Kidney tubule cell (primary cell): ENCODE data around the gene CAPZA1.

Experiments used
- DNase-seq: peaks from one replicate; pipeline ENCODE4 v3.0.0-alpha.2; 2018; ENCODE audit warnings: low spot score

The CAPZA1 gene

DNA sequence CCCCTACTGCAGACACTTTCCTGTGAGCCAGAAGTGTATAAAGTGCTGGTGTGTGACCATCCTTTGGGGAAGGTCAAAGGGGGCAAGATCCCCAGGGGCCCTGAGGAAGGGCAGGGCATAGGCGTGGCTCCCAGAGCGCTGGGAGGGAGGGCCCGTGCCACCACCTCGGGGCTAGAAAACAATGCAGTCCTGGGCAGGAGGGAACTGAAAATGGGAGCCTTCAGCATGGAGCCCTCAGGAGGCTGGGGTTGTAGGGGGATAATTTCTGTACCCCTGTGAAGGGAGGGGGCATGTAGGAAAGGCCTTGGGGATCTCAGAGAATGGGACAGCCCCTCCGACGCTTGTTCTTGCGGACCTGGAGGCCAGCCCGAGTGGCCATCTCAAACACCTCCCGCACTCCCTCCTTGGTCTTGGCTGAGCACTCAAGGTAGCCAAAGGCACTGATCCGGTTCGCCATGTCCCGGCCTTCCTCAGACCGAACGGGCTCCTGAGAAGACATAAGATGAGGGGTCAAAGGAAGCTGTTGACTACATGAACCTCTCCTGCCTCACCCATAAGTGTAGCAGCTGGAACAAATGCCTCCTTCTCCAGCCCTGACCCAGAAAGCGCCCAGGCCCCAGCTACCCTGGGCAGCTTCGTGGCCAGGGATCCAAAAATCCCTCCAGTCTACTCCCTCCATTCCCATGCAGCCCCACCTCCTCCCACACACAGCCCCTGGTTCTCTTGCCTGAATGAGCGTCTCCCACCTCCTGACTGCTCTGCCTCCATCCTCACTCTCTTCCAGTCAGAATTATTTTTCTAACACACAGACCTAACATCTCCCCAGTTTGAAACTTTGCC is 81.8 kb downstream of the CAPZA1 start:
- no peak for DNase-seq

DNA sequence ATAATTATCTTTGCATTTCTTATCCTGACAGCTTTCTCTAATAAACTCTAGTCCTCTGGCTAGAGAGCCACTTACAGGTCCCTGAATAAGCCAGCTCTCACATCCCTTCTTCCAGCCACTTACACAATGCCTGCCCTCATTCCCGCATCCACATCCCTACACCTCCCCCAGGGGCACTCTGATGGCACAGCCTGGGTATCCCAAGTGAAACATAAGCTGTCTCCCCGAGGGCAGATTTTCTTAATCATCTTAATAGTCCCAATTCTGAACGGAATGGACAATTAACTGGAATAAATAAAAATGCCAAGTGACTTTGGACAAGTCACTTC is 82.4 kb downstream of the CAPZA1 start:
- DNase-seq = no peak

DNA sequence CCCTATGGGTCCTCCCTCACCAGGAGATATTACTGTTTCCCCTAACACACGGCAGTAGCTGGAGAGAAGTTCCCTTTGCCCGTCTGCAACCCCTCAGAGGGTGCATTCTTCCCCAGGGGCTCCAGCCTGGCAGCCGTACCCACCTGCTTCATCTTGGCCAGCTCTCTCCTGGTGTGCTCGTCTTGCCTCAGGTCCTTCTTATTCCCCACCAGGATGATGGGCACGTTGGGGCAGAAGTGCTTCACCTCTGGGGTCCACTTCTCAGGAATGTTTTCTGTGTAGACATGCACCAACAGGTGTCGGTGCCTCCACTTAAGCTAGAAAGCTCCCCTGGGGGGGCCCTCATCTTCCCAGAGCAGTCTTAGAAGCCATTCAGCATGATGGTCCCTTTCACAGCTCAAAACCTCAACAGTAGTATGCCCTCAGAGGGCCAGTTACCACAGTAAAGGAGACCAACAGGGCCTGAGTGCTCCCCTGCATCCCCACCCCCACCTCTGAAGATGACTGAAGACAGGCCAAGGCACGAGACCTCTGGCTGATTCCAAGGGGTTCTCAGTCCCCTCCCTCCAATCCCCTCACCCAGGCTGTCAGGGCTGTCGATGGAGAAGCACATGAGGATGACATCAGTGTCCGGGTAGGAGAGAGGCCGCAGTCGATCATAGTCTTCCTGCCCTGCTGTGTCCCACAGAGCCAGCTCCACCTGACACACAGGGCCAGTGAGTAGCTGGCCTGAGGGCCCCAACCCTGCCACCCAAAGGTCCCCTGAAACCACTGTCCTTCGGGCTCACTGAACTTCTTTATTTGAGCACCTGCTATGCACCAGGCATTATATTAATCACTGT is 83.0 kb downstream of the CAPZA1 start:
- DNase-seq = no peak

DNA sequence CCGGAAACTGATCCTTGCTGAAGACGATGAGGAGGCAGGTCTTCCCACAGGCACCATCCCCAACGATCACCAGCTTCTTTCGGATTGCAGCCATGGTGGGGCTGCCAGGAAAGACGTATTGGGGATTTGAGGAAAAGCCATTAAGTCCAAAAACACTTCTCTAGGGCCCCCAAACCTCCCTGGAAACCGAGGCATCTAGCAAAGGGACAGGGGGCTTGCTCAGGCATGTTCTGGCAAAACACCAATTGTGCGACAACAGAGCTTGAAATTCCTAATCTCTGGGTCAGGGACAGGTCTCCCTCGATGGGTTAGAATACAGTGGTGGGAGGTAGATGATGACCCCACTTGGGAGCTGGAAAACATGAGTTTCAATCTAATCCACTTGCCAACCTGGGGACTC is 84.1 kb downstream of the CAPZA1 start:
- DNase-seq = no peak

DNA sequence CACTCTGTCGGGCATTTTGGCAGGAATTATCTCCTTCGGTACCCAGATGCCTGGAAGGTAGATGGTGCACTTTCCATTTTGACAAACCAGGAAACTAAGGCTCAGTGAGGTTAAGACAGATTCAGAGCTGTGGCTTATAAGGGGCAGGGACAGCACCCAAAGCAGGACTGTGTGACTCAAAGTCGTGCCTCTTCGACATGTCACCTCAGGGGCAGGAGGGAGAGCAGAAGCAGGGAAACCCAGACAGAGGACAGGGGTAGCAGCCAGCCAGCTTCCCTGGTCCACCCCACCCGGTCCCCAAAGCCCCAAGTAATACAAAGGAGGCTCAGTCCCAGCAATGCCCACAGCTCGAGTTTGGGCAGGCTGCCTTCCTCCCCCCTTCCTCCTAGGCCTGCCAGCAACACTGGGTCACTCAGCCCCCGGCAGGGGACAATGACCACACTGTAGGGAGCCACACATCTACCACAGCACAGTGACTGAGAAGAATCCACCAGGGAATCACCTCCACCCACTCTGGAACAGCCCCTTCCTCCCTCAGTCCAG is 84.8 kb downstream of the CAPZA1 start:
- no peak for DNase-seq

GRCh38 chr1:112704934-112705627 is 85.4 kb downstream of the CAPZA1 start:
- DNase-seq = peak; percentile 100

DNA sequence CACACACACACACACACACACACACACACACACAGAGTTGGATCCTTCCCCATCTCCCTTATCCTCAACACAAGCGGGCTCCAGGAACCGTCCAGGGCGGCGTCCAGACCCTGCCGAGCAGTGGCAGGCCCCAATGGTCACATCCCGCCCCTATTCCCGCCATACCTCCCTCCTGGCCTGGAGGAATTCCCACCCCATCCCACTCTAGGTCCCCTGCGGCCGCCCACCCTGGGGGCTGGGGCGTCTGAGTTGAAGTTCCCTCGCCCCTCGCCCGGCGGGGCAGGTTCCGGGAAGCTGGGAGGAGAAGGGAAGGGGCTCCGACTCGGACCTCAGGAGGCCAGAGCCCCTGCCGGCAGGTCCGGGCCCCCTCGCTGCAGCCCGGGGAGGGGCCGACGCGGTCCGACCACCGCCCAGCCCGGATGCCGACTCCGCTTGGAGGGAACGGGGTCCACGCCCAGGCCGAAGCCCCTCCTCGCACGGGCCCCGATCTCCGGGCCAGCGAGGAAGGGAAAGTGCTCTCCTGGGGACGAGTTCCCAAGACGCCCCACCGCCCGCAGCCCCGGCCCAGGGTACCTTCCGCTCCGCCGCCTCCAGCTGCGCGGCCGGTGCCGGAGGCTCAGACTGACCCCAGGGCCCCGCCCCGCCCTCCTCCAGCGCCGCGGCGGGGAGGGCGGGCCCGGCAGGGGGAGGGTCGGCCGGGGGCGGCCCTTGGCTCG is 87.0 kb downstream of the CAPZA1 start, which contains the start of gene RHOC:
Gene RHOC (minus strand): TSS at position 623 of the 716 bp plus-strand sequence. CDS start 3,328 bp downstream, outside the sequence.
- peak; percentile 22 for DNase-seq

DNA sequence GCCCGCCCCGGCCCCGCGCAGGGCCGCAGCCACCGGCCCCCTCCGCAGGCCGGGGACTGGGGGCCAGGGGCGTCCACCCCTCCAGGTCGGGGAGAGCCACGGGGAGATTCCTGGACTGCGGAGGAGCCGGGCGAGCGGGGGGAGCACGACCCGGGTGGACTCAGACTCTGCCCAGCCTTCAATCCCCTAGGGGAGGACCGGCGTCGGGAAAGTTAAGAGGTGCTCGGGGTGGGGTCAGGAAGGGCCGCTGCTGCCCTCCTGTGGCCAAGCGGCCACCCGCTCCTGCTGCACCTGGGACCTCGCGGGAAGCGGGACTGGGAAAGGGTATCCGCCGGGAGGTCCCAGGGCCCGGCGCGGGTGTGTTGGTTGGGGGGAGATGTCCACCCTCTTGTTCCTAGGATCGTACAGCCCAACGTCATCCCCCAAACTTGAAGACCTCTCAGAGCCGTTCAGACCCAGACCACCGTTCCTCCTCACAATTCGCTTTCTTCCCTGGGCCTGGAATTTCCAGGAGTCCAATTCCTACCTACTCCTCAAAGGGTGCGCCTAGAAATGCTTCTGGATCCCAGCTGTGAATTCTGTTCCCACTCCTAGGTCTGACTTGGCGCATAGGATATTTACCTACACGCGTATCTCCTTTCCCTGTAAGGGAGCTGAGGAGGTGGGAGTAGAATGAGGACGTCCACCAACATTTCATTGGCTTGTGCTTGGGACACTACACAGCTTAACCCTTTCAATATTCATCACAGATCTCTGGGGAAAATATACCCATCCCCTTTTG is 87.8 kb downstream of the CAPZA1 start:
- DNase-seq = peak; percentile 92

DNA sequence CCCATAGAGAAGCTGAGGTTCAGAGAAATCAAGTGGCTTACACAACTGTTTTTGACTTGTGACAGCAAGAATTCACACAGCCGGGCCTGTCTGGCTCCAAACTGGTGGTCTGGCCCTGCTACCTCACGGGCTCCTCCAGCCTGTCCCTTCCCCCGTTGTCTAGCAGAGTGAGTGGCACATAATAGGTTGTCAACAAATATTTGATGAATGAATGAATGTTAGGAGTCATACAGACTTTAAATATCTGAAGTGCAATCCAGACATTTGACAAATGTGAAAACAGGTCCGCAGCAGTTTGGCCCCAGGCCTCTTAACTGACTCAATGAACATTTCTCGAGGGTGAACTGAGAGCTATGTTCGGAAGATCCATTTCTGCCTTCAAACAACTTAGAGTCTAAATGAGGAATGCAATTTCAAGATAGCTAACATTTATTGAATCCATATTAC is 88.4 kb downstream of the CAPZA1 start:
- no peak for DNase-seq

DNA sequence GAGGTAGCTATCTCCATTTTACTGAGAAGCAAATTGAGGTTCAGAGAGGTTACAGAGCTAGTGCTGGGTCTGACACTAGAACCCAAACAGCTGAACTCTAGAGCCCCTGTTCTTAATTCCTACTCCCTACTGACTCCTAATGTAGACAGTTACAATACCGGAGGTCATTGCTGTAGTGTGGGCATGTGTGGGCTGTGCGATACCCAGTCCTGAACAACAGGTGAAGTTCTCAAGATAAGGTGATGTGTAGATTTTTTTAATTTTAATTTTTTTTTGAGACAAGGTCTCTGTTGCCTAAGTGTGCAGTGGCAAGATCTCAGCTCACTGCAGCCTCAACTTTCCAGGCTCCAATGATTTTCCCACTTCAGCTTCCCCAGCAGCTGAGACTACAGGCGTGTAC is 88.9 kb downstream of the CAPZA1 start:
- DNase-seq = no peak

DNA sequence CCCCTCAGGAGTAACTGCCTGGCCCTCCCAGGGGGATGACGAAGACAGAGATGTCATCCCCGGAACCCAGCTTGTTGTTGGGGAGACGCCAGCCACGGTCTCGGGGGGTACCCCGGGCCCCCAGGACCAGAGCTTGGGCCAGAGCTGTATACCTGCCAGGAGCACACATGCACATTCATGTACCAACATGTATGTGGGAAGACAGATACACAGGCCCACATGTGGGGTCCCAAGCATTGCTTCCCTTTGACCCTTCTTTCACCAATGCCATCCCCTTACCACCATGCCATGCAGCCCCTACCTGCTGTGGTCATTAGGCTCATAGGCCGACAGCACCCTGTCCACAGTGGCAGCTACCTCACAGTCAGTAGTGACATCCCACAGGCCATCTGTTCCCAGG is 90.5 kb downstream of the CAPZA1 start:
- DNase-seq = no peak

GRCh38 chr1:112710586-112710985 is 91.0 kb downstream of the CAPZA1 start:
- DNase-seq = no peak

- no peak for DNase-seq
These were observed 91.4 kb downstream of the CAPZA1 start for GRCh38 chr1:112711041-112711440.

GRCh38 chr1:112711670-112712069 is 92.0 kb downstream of the CAPZA1 start:
- no peak for DNase-seq

GRCh38 chr1:112712191-112712590 is 92.6 kb downstream of the CAPZA1 start:
- no peak for DNase-seq

DNA sequence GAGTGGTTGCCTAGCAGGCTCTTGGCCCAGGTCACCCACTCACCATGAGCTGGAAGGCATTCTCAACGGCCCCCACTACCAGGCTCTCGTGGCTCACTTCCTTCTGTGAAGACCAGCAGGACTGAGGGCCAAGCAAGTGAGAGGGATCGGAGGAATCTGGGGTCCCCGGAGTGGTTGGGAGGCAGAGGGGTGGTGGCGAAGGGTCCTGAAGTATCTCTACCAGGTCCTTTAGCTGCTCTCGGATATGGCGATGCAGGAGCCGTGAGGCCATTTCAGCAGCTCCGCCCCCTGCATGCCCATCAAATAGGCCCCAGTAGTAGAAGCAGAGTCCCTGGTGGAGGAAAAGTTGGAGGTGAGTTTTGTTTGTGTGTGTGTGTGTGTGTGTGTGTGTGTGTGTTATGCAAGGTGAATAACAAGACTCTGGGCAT is 93.1 kb downstream of the CAPZA1 start:
- no peak for DNase-seq

- DNase-seq = no peak
These were observed 94.1 kb downstream of the CAPZA1 start for GRCh38 chr1:112713466-112714312.

DNA sequence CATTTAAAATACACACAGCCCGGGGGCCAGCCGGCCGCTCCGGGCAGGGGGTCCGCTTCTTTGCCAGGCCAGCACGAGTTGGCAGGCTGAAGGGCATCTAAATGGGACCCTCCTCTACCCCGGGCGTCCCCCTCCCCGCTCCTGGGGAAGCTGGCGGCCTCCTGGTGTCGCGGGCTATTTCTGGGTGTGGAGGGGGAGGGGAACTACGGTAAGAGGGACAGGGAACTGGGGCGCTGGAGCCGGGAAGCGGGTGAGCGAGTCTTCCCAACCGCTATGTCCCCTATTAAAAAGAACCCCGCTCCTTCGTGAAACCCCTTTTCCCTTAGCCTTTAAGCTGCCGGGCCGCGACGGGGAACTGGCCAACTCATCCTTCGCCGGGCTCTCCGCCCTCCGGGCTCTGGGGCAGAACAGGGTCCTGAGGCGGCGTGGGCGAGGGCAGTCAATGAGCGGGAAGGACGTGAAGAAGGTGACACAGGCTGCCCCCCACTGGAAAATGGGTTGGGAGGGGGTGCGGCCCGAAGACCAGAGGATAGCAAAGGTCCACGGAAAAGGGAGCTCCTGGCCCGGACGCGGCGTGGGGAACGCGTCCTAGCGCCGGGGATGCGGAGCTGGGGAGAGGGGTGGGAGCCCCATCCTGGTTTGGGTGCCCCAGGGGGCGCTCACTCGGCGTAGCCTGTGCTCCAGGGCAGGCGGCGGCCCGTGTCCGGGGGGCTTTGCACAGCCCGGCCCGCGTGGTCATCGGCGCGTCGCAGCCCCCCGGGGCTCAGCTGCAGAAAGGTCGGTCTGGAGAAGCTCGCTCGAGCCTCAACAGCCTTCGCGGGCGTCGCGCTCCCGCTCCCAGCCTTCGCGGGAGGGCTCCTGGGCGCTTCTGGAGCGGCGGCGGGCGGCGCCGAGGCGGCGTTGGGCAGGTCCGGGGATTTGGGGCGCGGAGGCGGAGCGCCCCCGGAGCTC is 95.0 kb downstream of the CAPZA1 start:
- no peak for DNase-seq
